GM18867 (cell line): ENCODE data around the gene CAMK4.
A peak's percentile ranks its signal among the peaks of the same experiment; 100 is the strongest.

Experiments used
- ATAC-seq: cut with Tn5 transposase; IDR thresholded peaks from one replicate; pipeline ENCODE4 v1.9.1; 2021; ENCODE audit warnings: mild to moderate bottlenecking, moderate library complexity; ENCODE audit not compliant: unreplicated experiment

CAMK4 gene

DNA sequence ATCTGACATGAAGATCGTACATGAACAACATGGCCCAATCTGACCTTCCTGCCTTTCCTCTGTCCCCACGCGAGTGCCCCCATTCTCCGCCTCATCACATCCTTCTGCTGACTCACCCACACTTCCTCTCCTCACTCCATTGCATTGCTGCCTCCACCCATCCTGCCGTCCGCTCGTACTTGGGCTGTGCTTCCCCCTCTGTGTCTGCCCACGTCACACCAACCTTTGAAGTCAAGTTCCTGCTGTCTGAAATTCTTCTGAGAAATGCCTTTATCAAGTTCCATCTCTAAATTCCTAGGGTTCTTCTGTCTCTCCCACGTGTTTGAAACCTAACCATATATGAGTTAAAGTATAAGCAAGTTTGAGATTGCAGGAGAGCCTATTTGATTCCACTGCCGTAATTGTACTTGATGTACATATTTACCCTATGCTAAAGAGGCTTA is 306.1 kb downstream of the CAMK4 start:
- ATAC-seq = peak; percentile 82

- ATAC-seq = no peak
Measured at GRCh38 chr5:111532886-111533582, 308.9 kb downstream of the CAMK4 start.

- no peak for ATAC-seq
Measured at GRCh38 chr5:111535879-111536549, 311.8 kb downstream of the CAMK4 start.

- no peak for ATAC-seq
Measured at GRCh38 chr5:111537141-111538024, 313.2 kb downstream of the CAMK4 start.
